BE2C (cell line): ENCODE measurements around the gene SSR3.

Experiments
- DNase-seq: peaks from one replicate; pipeline ENCODE4 v3.0.0-alpha.2; 2020
- H3K27me3 ChIP-seq: fragments of 250-450 bp; sonication (Bioruptor Pico); 2 replicates; pipeline ENCODE4 v1.5.1; 2020; ENCODE audit warnings: mild to moderate bottlenecking
- H3K36me3 ChIP-seq: fragments of 250-450 bp; sonication (Bioruptor Pico); 2 replicates; pipeline ENCODE4 v1.5.1; 2020; ENCODE audit warnings: mild to moderate bottlenecking
- H3K4me1 ChIP-seq: fragments of 250-450 bp; sonication (Bioruptor Pico); 2 replicates; pipeline ENCODE4 v1.5.1; 2020
- H3K4me3 ChIP-seq: 2 replicates; pipeline ENCODE4 v1.5.1; 2011; ENCODE audit warnings: low read depth, low read length
- H3K9me3 ChIP-seq: fragments of 250-450 bp; sonication (Bioruptor Pico); 2 replicates; pipeline ENCODE4 v1.5.1; 2020
- TF ChIP-seq, protein P1 (sequence below): IDR thresholded peaks from 2 replicates; pipeline ENCODE4 v1.5.1; 2012; ENCODE audit warnings: mild to moderate bottlenecking, low read depth, low read length

Gene SSR3

GRCh38 chr3:156553705-156554356 lies 1.1 kb downstream of the SSR3 start:
- H3K4me1 ChIP-seq = peaks cover 16% of the 10 kb centered on the region
- peaks cover 31% of the 10 kb centered on the region for H3K36me3 ChIP-seq
- H3K27me3 ChIP-seq = no peaks in the 10 kb centered on the region
- no peak for DNase-seq
- peak overlapping the region; percentile 92 for H3K4me3 ChIP-seq
- TF ChIP-seq, protein P1, sequence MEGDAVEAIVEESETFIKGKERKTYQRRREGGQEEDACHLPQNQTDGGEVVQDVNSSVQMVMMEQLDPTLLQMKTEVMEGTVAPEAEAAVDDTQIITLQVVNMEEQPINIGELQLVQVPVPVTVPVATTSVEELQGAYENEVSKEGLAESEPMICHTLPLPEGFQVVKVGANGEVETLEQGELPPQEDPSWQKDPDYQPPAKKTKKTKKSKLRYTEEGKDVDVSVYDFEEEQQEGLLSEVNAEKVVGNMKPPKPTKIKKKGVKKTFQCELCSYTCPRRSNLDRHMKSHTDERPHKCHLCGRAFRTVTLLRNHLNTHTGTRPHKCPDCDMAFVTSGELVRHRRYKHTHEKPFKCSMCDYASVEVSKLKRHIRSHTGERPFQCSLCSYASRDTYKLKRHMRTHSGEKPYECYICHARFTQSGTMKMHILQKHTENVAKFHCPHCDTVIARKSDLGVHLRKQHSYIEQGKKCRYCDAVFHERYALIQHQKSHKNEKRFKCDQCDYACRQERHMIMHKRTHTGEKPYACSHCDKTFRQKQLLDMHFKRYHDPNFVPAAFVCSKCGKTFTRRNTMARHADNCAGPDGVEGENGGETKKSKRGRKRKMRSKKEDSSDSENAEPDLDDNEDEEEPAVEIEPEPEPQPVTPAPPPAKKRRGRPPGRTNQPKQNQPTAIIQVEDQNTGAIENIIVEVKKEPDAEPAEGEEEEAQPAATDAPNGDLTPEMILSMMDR = no peak
- no peaks in the 10 kb centered on the region for H3K9me3 ChIP-seq

- DNase-seq = no peak
- H3K36me3 ChIP-seq = peaks cover 40% of the 10 kb centered on the region
- peaks cover 9% of the 10 kb centered on the region for H3K4me1 ChIP-seq
- H3K27me3 ChIP-seq = no peaks in the 10 kb centered on the region
- H3K4me3 ChIP-seq = peak overlapping the region; percentile 92
- no peaks in the 10 kb centered on the region for H3K9me3 ChIP-seq
- TF ChIP-seq, protein P1 = no peak
These were observed 1.9 kb downstream of the SSR3 start for GRCh38 chr3:156552973-156553372.

- Histone ChIP-seq H3K36me3 (peaks cover 52% of the 10 kb centered on the region), H3K27me3 (no peaks in the 10 kb centered on the region)
- no peak for DNase-seq
These were observed 3.2 kb downstream of the SSR3 start for GRCh38 chr3:156551746-156552145.

DNA sequence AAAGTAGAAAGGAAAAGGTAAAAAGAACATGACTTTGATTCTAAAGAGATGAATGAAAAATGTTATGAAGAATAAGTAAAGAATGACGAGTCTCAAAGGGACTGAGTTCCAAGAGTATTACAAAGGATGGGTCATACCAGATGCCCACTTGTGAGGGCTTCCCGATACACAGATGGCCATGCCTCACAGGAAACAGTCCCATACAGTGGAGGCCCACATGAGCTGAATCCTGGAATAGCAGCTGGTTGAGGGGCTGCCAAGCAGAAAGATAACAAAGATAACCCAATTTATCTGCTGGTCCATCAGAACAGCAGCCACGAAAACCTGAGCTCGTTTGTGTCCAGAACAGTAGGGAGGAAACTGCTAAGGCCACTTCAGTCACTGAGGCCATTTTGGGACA lies 3.7 kb downstream of the SSR3 start:
- peak; percentile 22 for DNase-seq
- H3K36me3 ChIP-seq = peaks cover 57% of the 10 kb centered on the region
- H3K4me1 ChIP-seq = peaks cover 8% of the 10 kb centered on the region
- H3K4me3 ChIP-seq = no peak overlapping the region
- H3K27me3 ChIP-seq = no peaks in the 10 kb centered on the region
- TF ChIP-seq, protein P1 = no peak
- no peaks in the 10 kb centered on the region for H3K9me3 ChIP-seq

More at GRCh38 chr3:156551746-156552145, 3.2 kb downstream of the SSR3 start:
- peaks cover 8% of the 10 kb centered on the region for H3K4me1 ChIP-seq
- no peak overlapping the region for H3K4me3 ChIP-seq
- H3K9me3 ChIP-seq = no peaks in the 10 kb centered on the region
- TF ChIP-seq, protein P1 = no peak

GRCh38 chr3:156548902-156549301 lies 6.0 kb downstream of the SSR3 start:
- no peaks in the 10 kb centered on the region for H3K27me3 ChIP-seq
- H3K36me3 ChIP-seq = peaks cover 70% of the 10 kb centered on the region
- TF ChIP-seq, protein P1 = no peak
- no peaks in the 10 kb centered on the region for H3K9me3 ChIP-seq
- H3K4me1 ChIP-seq = peaks cover 4% of the 10 kb centered on the region; the same call in 1 of the 2 replicates
- H3K4me3 ChIP-seq = no peak overlapping the region
- DNase-seq = no peak

GRCh38 chr3:156548041-156548687 lies 6.8 kb downstream of the SSR3 start:
- Histone ChIP-seq H3K4me1 (peaks cover 4% of the 10 kb centered on the region; the same call in 1 of the 2 replicates), H3K4me3 (no peak overlapping the region), H3K36me3 (peaks cover 77% of the 10 kb centered on the region), H3K27me3 (no peaks in the 10 kb centered on the region), H3K9me3 (no peaks in the 10 kb centered on the region)
- TF ChIP-seq, protein P1 = no peak
- no peak for DNase-seq
